ENCODE measurements around the gene SDHB. TPM values are rescaled to one million over a fixed set of nuclear protein-coding genes. Genes with fewer than 3 reads are reported as not detected.

Gene SDHB
- total RNA-seq, 1 experiment from 2014 or later: 307 TPM

DNA sequence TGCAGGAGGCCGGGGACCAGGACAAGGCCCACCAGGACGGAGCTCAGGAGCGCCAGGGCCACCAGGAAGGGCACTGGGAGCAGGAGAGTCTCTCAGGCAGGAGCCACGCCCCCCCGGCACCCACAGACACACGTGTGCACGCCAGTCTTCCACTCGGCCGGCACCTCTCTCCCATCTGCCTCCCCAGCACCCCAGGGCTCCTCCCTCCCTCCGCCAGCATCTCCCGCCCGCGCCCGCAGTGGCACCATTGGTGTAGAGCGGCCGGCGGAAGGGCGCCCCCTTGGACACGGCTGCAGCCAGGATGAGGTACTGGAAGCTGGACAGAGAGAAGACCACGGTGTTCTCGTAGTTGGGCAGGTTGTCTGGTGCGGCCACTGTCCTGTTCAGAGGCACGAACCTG lies 67.3 kb downstream of the SDHB start:
- no peak for DNase-seq (ENCODE audit: low read depth)

DNA sequence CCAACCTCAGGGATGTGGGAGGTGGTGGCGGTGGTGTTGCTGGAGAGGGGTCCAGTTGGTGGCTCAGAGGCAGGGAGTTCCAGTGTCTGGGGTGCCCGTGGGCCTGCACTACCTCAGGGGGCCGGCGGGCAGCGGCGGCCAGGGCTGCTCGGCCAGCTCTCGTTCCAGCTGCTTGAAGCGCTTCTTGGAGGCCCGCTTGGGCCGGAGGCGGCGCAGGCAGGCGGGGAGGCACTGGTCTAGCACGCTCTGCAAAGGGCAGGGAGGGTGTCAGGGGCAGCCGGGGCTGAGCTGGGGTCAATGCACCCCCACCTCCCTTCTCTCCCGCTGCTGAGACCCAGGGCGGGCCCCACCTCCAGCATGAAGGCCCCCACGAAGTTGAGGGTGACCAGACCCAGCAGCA lies 67.7 kb downstream of the SDHB start:
- DNase-seq (ENCODE audit: low read depth): no peak

DNA sequence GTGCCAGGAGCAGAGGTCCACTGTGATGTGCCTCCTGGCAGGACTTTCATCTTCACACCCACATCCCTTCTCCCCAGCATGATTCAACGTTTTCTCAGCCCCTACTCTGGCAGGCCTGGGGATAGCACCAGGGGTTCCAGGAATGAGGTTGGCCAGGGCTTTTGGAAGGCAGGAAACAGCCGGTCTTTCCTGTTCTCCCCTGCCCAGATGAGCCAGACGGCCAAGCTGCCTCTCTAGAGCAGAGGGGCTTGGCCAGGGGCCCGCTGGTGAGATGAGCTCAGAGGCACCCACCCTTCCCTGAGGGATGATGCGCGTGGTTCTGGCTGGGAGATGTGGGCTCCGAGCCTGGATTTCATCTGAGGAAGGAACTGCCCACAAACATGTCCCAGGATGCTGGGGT lies 69.1 kb downstream of the SDHB start:
- peak; percentile 87 for DNase-seq (ENCODE audit: low read depth)

DNA sequence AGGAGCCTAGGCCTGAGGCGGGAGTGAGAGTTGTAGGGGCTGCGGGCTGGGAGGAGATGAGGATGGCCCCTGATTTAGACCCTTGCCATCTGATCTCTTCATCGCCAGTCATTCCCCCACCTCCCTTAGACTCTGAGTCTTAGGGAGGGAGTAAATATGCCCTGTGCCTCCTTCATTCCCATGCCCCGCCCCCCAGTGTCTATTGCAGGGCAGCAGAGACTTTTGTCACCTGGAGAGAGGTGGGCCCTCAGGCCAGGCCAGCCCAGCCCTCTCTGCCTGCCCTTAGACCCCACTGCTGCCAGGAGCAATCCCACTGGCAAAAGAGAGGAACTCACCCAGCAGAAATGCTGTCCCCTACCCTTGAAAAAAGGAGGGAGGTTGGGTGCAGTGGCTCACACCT lies 70.2 kb downstream of the SDHB start:
- DNase-seq (ENCODE audit: low read depth): no peak

DNA sequence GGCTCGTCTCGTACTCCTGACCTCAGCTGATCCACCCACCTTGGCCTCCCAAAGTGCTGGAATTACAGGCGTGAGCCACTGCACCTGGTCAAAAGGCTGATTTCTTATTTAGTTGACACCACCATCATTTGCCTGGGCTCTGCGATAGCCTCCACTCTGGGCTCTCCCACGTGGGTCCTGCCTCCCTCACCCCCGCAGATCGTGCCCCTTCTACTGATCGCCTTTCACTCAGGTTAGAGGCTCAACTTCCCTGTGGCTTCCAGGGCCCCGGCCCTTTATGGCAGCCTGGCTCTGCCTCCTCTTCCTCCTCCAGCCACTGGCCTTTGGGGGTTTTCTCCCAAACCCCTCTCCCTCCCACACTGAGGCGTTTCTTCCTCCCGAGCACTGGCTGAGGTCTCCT lies 70.9 kb downstream of the SDHB start:
- no peak for DNase-seq (ENCODE audit: low read depth)

DNA sequence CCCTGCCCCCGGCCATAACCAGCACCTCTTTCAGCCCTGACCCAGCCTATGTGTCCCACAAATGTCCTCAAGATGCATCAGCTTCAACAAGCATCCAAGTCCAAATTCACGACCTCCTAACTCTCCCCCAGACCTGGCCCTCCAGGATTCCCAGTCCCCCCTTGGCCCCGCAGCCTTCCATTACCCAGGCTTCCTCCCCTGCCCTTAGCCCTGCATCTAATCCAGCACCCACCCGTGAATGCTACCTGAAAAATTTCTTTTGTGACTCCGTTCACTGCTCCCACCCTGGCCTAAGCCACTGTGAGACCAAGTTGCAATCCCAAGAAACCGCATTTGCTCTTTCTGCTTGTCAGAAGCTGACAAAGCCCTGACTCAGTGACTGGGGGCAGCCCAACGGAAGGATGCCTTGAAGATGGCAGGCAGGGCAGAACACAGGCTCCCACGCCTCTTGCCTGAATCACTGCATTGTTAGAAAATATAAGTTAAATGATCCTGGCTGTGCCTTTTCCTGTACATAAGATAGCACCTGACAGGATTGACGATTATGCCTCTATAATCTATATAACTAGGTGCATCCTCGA lies 72.5 kb downstream of the SDHB start:
- peak; percentile 91 for DNase-seq (ENCODE audit: low read depth)

DNA sequence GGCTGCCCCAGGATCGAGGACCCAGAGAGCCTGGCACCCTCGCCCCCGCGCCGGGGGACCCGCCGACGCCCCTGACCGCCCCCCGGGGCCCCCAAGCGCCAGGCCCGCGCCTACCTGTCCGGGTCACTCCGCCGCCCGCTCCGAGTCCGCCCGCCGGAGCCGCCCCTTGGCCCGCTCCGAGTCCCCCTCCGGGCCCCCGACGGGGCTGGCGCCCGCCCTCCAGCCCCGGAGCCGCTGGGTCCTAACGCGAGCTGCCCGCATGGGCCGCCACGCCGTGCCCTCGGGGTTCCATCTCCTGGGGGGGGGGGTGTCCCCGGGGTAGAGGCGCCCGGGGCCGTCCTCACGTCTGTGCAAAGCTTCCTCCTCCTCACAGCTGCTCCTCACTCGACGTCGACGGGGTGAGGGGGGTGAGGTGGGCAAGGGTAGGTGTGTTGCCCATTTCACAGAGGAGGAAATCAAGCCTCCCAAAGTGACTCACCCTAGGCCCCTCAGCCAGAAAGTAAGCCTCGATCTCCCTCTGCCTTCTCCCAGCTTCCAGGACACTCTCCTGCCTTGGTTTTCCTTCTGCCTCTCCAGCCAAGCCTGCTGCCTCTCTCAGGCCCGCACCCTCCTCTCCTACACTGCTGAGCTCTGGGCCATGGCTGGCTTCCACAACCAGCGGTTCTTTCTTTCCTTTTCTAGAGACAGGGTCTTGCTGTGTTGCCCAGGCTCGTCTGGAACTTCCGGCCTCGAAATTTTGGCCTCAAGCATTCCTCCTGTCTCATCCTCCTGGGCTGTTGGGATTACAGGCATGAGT lies 73.2 kb downstream of the SDHB start, which contains the start of gene MFAP2:
Gene MFAP2, minus strand, starts transcription at position 148 of the 796 bp plus-strand sequence. CDS start 2,347 bp downstream, outside the sequence.
- peak; percentile 39 for DNase-seq (ENCODE audit: low read depth)

DNA sequence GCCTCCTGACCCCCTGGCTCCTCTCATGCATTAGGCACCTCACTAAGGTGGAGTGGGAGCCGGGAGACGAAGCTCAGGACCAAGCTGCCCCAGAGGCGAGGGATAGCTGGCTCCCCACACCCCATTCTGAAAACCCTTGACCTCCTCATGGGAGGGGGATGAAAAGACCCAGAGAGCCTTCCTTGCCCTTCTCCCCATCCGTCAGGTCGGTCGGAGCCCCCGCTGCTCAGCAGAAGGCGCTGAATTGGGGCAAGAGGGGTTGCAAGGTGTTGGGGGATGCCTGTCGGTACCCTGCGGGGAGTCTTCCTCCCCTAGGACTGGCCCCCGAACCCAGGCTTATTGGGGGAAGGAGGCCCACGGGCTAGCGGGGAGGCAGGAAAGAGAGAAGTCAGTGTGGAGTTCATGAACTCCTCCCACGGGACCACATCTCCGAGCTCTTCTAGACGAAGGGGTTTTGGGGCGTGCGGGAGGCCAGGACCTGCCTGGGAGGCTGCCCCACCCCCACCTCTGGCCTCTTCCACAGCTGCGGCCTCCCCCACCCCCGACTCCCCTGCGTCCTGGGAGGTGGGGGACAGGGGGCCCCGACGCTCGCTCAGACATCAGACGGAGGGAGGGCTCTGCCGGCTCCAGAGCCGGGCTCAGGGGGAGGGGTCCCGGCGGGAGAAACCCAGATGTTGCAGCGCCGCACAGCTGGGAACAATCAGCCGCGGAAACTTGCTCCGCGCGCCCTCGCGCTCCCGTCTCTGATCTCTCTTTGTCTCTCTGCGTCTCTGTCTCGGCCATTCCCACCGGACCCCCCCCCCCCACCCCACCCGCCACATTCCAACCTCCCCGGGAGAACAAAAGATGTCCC lies 74.1 kb downstream of the SDHB start:
- DNase-seq (ENCODE audit: low read depth): no peak

DNA sequence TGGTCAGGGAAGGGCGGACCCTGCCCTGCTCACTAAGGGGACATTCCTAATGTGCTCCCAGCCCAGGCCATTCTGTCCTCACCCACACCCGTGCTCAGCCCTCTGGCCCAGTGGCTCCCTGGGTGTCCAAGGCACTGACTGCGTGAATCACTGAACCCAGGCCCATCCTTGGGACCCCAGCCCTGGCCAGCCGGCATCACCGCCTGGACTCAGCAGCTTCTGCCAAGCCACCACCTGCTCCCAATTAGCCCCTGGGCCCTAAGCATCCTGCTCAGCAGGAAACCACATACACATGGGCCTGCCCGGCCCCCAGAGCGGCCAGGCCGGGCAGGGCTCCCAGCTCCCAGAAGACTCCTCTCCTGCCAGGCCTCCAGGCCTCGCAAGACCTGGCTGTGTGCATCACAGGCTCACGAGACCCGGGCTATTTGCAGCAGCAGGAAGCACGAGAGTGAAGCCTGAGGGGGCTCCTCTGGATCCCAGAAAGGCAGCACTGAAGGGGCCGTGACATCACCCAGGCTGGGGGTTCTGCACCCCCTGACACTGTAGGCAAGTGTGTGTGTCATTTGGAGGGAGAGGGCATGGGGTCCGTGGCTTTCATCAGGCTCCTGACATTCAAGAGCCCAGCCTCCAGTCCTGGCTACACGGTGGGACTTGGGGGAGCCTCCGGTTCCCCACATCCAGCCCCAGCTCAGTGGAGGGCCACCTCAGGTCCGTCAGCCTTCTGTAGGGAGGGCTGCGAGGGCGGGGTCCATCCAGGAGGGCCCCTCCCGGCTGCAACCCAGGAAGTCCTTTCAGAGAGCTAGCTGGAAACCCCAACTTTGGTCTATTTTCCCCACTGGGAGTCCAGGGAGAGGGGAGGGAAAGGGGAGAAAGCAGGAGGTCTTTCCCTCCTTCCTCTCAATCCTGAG lies 75.0 kb downstream of the SDHB start:
- DNase-seq (ENCODE audit: low read depth): peak; percentile 79

DNA sequence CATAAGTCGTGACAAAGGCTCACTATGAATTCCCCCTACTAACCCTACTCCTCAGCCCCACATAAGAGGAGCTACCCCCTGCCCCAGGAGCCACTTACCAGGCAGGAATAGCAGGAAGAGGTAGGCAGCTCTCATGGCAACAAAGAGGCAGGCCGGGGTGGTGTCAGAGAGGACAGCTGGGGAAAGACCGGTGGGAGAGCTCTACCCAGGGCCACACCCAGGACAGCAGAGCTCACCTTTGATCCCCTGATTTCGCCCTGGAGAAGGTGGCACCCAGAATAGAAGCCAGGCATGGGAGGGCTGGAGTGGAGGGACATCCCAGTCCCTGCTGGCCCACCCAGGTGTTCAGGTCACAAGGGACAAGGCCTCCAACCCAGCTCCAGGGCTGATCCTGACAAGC lies 75.7 kb downstream of the SDHB start:
- no peak for DNase-seq (ENCODE audit: low read depth)

DNA sequence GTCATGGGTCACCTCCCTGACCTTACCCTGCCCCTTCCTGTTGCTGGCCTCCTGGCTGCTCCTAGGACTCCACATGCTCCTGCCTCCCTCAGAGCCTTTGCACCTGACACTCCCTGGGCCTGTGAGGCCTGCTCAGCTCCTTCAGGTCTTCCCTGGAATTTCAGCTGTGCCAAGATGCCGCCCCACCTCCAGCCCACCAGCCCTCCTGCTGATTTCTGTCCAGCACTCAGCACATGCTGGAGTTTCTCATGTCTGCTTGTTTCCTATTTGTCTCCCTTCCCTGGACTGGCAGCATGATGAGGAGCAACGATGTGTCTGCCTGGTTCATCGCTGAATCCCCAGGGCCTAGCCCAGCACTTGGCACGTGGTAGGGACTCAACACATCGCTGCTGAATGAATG lies 76.5 kb downstream of the SDHB start:
- DNase-seq (ENCODE audit: low read depth): no peak

DNA sequence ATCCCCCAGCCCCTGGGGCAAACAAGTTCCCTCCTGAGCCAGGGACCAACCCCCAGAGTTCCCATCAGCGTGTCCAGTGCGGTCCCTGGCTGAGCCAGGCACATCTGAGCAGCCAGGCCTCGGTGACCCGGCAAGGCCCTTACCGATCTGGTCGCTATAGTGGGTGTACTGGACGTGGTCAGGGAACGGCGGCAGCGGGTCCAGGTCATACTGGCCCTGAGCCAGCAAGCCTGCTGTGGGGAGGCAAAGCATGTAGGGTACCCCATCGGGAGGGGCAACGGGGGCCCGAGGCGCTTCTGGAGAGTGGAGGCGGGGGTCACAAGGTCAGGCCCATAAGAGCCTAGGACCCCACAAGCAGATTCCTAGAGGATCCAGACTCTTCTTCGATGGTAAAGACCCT lies 76.9 kb downstream of the SDHB start:
- DNase-seq (ENCODE audit: low read depth): no peak

DNA sequence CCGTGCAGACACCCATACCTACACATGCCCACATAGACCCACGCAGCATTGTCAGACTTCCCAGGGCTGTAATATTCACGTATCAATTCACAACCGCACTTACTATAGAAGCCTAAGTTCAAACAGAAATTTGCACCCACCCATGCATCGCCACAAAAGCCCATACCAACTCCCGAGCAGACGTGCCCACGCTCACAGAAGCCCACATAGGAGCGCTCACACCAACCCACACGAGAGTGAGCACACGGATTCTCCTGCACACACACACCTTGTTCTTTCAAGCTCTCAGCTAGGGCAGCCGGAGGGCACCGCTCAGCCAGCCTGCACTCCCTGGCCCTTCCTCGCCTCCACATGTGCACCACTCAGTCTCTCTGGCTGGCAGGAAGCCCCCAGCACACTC lies 78.0 kb downstream of the SDHB start:
- DNase-seq (ENCODE audit: low read depth): no peak

DNA sequence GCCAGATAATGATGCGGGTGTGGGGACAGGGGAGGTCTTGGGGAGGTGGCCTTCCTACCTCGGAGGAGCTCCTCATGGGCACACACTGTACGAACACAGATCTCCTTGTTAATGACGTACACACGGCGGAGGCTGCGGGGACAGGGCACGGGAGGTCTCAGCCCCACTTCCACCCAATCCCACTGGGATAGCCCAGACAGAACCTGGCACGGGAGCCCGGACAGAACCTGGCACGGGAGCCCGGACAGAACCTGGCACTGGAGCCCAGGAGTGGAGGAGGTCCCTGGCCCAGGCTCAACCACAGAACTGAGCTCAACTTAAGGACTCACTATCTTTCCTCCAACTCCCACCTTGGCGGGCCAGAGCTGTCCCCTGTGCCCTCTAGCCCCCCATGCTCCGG lies 78.6 kb downstream of the SDHB start:
- no peak for DNase-seq (ENCODE audit: low read depth)

DNA sequence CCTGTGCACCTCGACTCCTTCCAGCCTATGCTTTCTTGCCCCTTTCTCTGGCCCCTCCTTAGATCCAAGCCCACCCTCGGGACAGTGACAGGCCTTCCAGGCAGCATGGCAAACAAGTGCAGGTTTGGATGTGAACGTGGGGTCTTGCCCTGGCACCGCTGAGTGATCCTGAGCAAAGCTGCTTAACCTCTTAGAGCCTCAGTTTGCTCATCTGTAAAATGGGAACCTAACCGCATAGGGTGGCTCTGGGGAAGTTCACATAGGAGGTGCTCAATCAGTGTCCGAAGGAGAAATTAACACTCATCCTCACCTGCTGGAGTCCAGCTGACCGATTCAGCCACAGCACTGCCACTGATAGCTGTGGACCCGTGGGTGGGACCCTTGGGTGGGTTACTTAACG lies 80.6 kb downstream of the SDHB start:
- no peak for DNase-seq (ENCODE audit: low read depth)

DNA sequence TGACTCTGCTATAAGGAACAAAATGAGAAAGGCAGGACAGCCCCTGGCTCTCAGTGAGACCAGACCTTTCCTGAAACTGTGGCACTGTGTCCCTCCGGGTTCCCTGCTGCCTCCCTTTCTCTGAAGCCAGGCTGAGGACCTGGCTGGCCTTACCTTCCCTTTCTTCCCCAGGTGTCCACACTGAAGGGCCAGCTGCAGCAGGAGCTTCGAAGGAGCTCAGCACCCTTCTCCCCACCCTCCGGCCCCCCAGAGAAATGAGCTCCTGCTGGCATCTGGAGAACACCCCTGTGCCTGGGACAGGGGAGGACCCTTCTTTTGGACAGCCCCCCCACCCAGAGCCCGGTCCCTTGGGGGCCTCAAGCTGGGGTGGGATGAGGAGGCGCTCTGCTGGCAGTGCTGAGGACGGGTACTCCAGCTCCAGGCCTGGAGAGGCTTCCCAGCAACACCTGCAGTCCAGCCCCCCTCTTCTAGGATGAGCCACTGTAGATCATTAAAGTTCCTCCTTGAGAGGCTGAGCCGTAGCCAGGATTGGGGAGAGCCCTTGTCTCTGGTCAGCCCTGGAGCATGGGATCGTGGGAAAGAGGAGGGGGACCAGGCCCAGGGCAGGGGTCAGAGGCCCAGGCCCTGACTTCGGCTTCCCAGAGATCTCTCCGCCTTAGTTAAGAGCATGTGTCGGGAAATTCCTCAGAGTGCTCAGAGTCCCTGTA lies 81.5 kb downstream of the SDHB start:
- DNase-seq (ENCODE audit: low read depth): no peak

DNA sequence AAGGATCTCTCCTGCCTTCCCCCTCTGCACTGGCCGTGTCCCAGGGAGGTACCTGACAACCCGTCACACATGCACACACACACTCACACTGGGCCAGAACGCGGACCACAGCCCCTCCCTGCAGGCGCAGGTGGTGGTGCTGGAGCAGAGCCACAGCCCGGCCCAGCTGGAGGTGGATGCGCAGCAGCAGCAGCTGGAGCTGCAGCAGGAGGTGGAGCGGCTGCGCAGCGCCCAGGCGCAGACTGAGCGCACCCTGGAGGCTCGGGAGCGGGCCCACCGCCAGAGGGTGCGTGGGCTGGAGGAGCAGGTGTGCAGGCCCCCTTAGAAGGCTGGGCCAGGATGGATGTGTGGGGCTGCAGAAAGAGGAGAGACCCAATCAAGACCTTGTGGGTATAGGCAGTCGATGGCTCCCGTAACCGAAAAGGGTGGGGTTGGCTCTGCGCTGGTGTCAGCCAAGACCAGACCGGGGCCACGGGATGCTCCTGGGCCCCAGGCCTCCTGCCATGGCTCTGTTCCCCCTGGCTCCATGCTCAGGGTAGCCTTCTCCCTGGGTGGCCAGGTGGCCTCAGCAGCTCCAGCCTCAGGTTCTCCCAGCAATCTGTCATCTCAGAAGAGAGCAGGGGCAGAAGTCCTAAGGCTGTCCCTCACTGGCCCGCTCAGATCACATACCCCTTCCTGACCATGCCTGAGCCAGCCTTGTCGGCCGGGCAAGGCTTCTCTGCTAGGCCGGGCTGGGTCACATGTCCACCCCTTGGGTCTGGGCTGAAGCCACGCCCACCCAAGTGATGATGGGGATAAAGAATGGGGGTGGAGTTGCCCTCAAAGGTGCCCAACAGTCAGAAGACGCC lies 82.3 kb downstream of the SDHB start:
- DNase-seq (ENCODE audit: low read depth): no peak

DNA sequence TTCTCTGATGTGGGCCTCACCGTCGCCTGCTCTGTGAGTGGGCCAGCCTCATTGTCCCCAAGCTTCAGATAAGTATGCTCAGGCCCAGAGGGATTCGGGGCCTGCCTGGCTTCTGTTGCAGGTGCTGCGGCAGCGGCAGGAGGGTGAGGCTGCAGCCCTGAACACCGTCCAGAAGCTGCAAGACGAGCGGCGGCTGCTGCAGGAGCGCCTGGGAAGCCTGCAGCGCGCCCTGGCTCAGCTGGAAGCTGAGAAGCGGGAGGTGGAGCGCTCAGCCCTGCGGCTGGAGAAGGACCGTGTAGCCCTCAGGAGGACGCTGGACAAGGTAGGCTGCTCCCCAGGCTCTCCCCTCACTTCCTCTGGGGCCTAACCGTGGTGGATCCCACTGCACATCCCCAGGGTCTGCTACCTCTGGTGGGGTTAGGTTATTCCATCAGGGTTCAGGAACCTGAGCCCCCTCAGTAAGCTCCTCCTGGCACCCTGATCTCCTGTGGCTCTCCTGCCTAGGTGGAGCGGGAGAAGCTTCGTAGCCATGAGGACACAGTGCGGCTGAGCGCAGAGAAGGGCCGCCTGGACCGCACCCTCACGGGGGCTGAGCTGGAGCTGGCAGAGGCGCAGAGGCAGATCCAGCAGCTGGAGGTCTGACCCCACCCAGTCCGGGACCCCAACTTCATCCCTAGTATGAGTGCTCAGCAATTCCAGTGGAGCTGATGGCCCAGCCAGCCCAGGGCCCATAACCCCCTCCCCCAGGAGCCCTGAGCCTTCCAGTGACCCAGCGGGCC lies 83.5 kb downstream of the SDHB start:
- no peak for DNase-seq (ENCODE audit: low read depth)

DNA sequence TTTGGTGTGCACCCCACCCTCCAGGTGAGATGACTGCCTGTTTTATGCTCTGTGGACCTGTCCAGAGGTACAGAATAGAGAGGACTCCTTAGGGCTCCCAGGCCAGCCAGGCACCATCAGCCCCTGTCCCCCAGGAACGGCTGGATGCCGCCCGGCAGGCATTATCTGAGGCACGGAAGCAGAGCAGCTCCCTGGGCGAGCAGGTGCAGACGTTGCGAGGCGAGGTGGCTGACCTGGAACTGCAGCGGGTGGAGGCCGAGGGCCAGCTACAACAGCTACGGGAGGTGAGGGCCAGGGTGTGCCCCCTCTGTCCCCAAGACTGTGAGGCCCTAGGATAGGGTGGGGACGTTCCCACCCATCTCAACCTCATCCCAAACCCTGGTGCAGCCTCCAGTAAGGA lies 84.2 kb downstream of the SDHB start:
- DNase-seq (ENCODE audit: low read depth): no peak

Measured in M059J (cell line).